Choroid plexus epithelial cell (primary cell): Measurements from ENCODE around the gene MIA2.

Experiments used
- DNase-seq: peaks from one replicate; pipeline ENCODE4 v3.0.0-alpha.2; 2010; ENCODE audit warnings: low read depth
- H3K4me3 ChIP-seq: 2 replicates; pipeline ENCODE4 v1.5.1; 2011; ENCODE audit warnings: low read depth, mild to moderate bottlenecking, control low read depth, low read length, moderate library complexity
- TF ChIP-seq, protein P1 (sequence below): conservative IDR thresholded peaks from 2 replicates; pipeline ENCODE4 v1.5.1; 2011; ENCODE audit warnings: low read depth, mild to moderate bottlenecking, control low read depth, inconsistent platforms, low read length, moderate library complexity

Gene MIA2

DNA sequence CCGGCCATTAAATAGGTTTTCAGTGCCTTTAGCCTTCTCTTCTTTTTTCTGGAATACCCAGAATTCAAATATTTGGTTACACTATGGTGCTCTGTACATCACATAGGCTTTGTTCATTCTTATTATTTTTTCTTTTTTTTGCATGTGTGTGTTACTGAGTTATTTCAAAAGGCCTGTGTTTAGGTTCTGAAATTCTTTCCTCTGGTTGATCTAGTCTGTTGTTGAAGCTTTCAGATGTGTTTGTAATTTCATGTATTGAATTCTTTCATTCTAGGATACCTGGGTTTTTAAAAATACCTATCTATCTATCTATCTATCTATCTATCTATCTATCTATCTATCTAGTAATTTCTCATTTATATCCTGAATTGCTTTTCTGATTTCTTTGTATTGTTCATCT is 131.6 kb downstream of the MIA2 start:
- no peak for DNase-seq
- no peak overlapping the region for H3K4me3 ChIP-seq
- TF ChIP-seq, protein P1, sequence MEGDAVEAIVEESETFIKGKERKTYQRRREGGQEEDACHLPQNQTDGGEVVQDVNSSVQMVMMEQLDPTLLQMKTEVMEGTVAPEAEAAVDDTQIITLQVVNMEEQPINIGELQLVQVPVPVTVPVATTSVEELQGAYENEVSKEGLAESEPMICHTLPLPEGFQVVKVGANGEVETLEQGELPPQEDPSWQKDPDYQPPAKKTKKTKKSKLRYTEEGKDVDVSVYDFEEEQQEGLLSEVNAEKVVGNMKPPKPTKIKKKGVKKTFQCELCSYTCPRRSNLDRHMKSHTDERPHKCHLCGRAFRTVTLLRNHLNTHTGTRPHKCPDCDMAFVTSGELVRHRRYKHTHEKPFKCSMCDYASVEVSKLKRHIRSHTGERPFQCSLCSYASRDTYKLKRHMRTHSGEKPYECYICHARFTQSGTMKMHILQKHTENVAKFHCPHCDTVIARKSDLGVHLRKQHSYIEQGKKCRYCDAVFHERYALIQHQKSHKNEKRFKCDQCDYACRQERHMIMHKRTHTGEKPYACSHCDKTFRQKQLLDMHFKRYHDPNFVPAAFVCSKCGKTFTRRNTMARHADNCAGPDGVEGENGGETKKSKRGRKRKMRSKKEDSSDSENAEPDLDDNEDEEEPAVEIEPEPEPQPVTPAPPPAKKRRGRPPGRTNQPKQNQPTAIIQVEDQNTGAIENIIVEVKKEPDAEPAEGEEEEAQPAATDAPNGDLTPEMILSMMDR, result no peak

GRCh38 chr14:39366460-39367386 is 133.0 kb downstream of the MIA2 start:
- H3K4me3 ChIP-seq, result no peak overlapping the region
- TF ChIP-seq, protein P1, result no peak
- DNase-seq, result no peak

GRCh38 chr14:39367387-39367751 is 133.7 kb downstream of the MIA2 start:
- TF ChIP-seq, protein P1, result no peak
- H3K4me3 ChIP-seq, result no peak overlapping the region
- DNase-seq, result peak; percentile 12

DNA sequence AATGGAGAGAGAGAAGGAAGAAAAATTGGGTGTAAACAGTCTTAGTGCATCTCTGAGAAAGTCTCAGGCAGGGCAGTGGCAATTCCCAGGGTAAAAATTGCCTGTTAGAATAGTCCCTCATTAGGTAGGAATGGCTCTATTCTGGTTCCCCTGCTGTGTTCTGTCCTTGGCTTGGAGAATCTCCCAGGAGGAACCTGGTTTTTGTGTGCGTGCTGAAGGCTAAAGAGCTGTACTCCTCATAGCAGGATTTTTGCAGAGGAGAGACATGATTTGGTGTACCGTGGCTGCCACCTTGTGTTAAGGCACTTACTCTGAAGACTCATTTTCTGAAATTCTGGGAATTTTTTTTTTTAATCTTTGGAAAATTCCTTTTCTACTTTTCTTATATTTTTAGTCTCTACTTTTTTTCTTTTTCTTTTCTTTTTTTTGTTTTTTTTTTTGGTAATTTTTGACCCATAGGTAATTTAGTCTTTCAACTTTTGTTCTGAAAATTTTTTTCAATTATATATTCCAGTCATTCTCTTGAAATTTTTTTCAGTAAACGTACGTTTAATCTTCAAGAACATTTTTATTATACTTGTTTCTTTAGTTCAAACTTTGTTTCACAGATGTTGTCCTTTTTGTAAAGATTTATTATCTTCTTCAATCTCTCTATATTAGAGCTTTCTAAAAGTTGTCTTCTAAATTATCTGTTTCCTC is 134.7 kb downstream of the MIA2 start:
- TF ChIP-seq, protein P1, result peak; percentile 76
- DNase-seq, result peak; percentile 91
- H3K4me3 ChIP-seq, result no peak overlapping the region

DNA sequence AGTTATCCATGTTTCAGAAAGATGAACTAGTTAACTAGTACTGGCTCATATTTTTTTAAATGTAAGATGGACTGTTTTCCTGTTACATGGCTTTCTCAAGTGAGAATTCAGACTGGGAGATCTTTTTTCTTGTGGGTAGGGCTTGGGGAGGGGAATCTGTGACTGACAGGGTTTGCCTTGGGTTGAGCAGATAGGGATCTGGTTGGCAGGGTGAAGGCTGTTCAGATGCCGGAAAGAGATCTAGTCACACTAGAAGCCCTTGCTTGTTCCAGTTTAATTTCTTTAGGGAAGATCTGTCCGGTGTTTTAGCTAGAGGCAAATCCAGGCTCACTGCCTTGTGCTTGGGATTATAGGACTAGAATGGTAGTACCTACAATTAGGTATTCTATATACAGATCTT is 135.3 kb downstream of the MIA2 start:
- TF ChIP-seq, protein P1, result no peak
- no peak overlapping the region for H3K4me3 ChIP-seq
- DNase-seq, result no peak

DNA sequence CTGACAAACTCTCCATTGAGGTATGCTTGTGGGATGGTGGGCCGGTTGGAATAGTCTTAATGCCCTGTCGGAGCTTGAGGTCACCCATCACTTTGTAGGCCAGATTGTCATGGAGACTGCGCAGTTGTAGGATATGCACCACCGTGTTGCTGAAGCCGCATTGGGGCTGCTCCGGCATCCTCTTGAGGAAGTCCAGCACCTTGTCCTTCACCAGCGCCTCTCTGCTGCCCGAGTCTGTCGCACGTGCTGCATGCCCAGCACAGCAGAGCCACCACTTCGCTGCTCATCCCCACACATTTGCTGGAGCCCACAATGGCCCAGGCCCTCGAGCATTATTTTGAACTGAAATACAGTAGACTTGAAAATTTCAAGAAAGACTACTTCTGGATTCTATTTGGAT is 136.7 kb downstream of the MIA2 start:
- H3K4me3 ChIP-seq, result no peak overlapping the region
- no peak for DNase-seq
- TF ChIP-seq, protein P1, result no peak
